Adrenal gland (tissue), 12 donors: ENCODE measurements around the gene ZNF500. TPM values are rescaled to one million over a fixed set of nuclear protein-coding genes. Genes with fewer than 3 reads are reported as not detected.

Experiments
- DNase-seq, 7 donors: peaks; one replicate each; pipeline ENCODE4 v3.0.0-alpha.2; 2019 to 2020
- H3K27ac ChIP-seq, 5 donors: fragments of 200-600 bp; sonication (generic) in 4 of 5; 1 replicate in 3 of 5; 2 replicates in 2 of 5; pipeline versions ENCODE4 v1.5.1 to v1.8.0; 2016 to 2020; ENCODE audit warnings: mild to moderate bottlenecking in 1 of 5
- H3K27me3 ChIP-seq: fragments of 200-600 bp; 2 replicates; pipeline ENCODE4 v1.8.0; 2021
- H3K36me3 ChIP-seq, 2 donors: fragments of 200-600 bp; replicated peaks in 1 of 2; 1 replicate in 1 of 2; 2 replicates in 1 of 2; pipeline versions ENCODE4 v1.5.1 to v1.8.0; 2018 to 2022
- H3K4me1 ChIP-seq, 2 donors: fragments of 200-600 bp; replicated peaks in 1 of 2; 1 replicate in 1 of 2; 2 replicates in 1 of 2; pipeline versions ENCODE4 v1.5.1 to v1.8.0; 2018 to 2021
- H3K4me3 ChIP-seq, 4 donors: fragments of 200-600 bp; sonication (generic) in 3 of 4; one replicate each; pipeline ENCODE4 v1.5.1; 2016 to 2018
- H3K9me3 ChIP-seq, 3 donors: fragments of 200-600 bp; sonication (generic) in 1 of 3; replicated peaks in 1 of 3; 1 replicate in 2 of 3; 2 replicates in 1 of 3; pipeline versions ENCODE4 v1.5.1 to v1.8.0; 2016 to 2021
- POLR2A ChIP-seq, 2 donors: fragments of 450-650 bp; IDR thresholded peaks; one replicate each; pipeline ENCODE4 v1.6.1; 2017; ENCODE audit warnings: antibody characterized with exemption in 2 of 2, mild to moderate bottlenecking in 2 of 2, moderate library complexity in 1 of 2
- WGBS, 4 donors: extraction: QIAGEN DNeasy Blood & Tissue Kit in 2 of 4; methylation state at CpG; one replicate each; pipeline versions ENCODE4 v1.1.5 to v1.1.7; 2013 to 2017; 5-methylcytosine and 5-hydroxymethylcytosine counted together
- intact Hi-C, 2 donors: fragments of 100-400 bp; cut with DNase I; formaldehyde crosslinking; loops; one replicate each; pipeline versions ENCODE4 v1.14.1 to v1.15.0; 2022 to 2023
- polyA plus RNA-seq, 3 donors: library from polyadenylated mRNA; stranded (reverse); fragments of 200-250 nt in 2 of 3; fragments of 350-450 nt in 1 of 3; fragmentation: Illumina TruSeq in 1 of 3; extraction: RNeasy Lipid Tissue Mini Kit (QIAGEN cat#74804) in 1 of 3; gene quantifications; one replicate each; pipeline ENCODE4 v1.2.3, GENCODE V29; 2013 to 2014
- total RNA-seq, 9 donors: library from RNA; depleted of rRNA in 4 of 9; stranded (reverse); fragments of >200 nt in 4 of 9; fragments of 120-200 nt in 1 of 9; fragmentation: NEBNext Ultra II Directional in 1 of 9; extraction: Animal tissue kit (Norgen Biotek cat#: 25700) in 1 of 9; gene quantifications; one replicate each; pipeline versions ENCODE4 v1.1.0 to v1.2.4, GENCODE V29; 2013 to 2023
- TF ChIP-seq, protein P1 (sequence below), 6 experiments: fragments of 450-650 bp in 4 of 6; fragments of 200-600 bp in 2 of 6; sonication (generic) in 1 of 6; IDR thresholded peaks; 1 replicate in 5 of 6; 2 replicates in 1 of 6; pipeline versions ENCODE4 v1.5.1 to v1.8.0; 2016 to 2021; ENCODE audit warnings: antibody characterized with exemption in 6 of 6, mild to moderate bottlenecking in 2 of 6, moderate library complexity in 1 of 6
- donor health status: healthy with polysubstance abuse.
- donor health status: Bipolar disorder and iron deficiency.
- donor health status: DM: yes; HTN: yes; CAD: no.
- donor health status: DM: no; HTN: no; CAD: no.
- donor health status: DM: no; HTN: no; CAD: no.
- donor health status: DM: yes; HTN: yes; CAD: no.

The ZNF500 gene
- total and polyA plus RNA-seq, 12 donors: 3.9 to 23.7 (median 11.4) TPM

DNA sequence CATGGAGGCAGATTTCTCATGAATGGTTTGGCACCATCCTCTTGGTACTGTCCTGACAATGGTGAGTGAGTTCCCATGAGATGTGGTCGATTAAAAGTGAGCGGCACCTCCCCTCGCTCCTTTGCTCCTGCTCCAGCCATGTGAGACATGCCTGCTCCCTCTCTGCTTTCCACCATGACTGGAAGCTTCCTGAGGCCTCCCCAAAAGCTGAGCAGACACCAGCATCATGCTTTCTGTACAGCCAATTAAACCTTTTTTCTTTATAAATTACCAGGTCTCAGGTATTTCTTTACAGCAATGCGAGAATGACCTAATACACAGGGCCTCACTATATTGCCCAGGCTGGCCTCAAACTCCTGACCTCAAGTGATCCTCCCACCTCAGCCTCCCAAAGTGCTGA is 12.1 kb downstream of the ZNF500 start:
- intact Hi-C loops: no loop called here
- Histone ChIP-seq H3K4me1 (no peaks in the 10 kb centered on the region), H3K4me3 (no peak overlapping the region), H3K36me3 (peaks cover 0 to 70% of the 10 kb centered on the region in 2 donors), H3K9me3 (no peaks in the 10 kb centered on the region), H3K27me3 (no peaks in the 10 kb centered on the region), H3K27ac (no peak overlapping the region)
- DNase-seq: no peak
- WGBS, 4 donors: 91 to 99% (median 97%) methylated on average over 4 of the region's 4 CpGs
- TF ChIP-seq POLR2A (IDR thresholded peaks at IDR 0.05): no peak
- TF ChIP-seq, protein P1, sequence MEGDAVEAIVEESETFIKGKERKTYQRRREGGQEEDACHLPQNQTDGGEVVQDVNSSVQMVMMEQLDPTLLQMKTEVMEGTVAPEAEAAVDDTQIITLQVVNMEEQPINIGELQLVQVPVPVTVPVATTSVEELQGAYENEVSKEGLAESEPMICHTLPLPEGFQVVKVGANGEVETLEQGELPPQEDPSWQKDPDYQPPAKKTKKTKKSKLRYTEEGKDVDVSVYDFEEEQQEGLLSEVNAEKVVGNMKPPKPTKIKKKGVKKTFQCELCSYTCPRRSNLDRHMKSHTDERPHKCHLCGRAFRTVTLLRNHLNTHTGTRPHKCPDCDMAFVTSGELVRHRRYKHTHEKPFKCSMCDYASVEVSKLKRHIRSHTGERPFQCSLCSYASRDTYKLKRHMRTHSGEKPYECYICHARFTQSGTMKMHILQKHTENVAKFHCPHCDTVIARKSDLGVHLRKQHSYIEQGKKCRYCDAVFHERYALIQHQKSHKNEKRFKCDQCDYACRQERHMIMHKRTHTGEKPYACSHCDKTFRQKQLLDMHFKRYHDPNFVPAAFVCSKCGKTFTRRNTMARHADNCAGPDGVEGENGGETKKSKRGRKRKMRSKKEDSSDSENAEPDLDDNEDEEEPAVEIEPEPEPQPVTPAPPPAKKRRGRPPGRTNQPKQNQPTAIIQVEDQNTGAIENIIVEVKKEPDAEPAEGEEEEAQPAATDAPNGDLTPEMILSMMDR (IDR thresholded peaks at IDR 0.05): no peak

DNA sequence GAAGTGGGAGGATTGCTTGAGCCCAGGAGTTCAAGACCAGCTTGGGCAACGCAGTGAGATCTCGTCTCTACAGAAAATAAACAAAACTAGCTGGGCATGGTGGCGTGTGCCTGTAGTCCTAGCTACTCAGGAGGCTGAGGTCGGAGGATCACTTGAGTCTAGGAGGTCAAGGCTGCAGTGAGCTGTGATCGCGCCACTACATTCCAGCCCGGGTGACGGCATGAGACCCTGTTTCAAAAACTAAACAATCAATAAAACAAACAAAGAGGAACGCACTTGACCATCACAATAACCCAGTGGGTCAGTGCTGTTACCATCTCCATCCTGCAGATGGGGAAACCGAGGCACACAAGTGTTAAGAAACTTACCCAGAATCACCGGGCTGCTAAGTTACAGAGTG is 13.7 kb downstream of the ZNF500 start:
- intact Hi-C loops: no loop called here
- Histone ChIP-seq H3K9me3 (no peaks in the 10 kb centered on the region), H3K4me1 (no peaks in the 10 kb centered on the region), H3K4me3 (no peak overlapping the region), H3K27ac (no peak overlapping the region), H3K27me3 (no peaks in the 10 kb centered on the region), H3K36me3 (peaks cover 0 to 58% of the 10 kb centered on the region in 2 donors)
- no peak for TF ChIP-seq POLR2A (IDR thresholded peaks at IDR 0.05)
- TF ChIP-seq, protein P1 (IDR thresholded peaks at IDR 0.05): no peak
- WGBS, 4 donors: 85 to 91% (median 90%) methylated on average over 11 of the region's 11 CpGs
- no peak for DNase-seq

DNA sequence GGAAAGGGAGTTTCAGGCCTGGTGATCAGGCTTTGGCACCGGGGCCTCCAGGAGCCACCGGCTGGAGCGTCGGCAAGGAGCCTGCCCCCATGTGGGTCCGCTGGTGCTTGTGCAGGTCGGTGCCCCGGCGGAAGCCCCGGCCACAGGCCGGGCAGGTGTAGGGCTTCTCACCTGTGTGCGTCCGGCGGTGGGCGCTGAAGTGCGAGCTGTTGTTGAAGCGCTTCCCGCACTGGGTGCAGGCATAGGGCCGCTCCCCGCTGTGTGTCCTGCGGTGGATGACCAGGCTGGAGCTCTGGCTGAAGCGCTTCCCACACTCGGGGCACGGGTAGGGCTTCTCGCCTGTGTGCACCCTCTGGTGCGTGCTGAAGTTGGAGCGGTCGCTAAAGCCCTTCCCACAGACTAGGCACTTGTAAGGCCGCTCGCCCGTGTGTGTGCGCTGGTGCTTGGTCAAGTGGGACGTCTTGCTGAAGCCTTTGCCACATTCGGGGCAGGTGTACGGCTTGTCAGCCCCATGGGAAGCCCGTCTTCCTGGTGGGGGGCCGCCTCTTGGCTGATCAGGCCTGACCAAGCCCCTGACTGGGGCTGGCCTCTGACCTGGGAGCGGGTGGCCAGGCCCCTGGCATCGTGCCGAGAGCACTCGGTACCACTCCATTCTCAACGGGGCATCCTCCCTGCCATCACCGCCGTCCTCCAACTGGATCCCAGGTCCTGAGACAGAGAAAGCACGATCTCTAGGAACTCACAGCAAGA is 14.4 kb downstream of the ZNF500 start:
- no peaks in the 10 kb centered on the region for H3K9me3 ChIP-seq
- WGBS, 4 donors: 90 to 96% (median 95%) methylated on average over 15 to 44 of the region's 44 CpGs
- H3K4me3 ChIP-seq: no peak overlapping the region
- H3K4me1 ChIP-seq: no peaks in the 10 kb centered on the region
- no peak overlapping the region for H3K27ac ChIP-seq
- H3K27me3 ChIP-seq: no peaks in the 10 kb centered on the region
- TF ChIP-seq, protein P1 (IDR thresholded peaks at IDR 0.05): no peak
- TF ChIP-seq POLR2A (IDR thresholded peaks at IDR 0.05): no peak
- no peak for DNase-seq
- peaks cover 0 to 52% of the 10 kb centered on the region in 2 donors for H3K36me3 ChIP-seq
- intact Hi-C loops: no loop called here

DNA sequence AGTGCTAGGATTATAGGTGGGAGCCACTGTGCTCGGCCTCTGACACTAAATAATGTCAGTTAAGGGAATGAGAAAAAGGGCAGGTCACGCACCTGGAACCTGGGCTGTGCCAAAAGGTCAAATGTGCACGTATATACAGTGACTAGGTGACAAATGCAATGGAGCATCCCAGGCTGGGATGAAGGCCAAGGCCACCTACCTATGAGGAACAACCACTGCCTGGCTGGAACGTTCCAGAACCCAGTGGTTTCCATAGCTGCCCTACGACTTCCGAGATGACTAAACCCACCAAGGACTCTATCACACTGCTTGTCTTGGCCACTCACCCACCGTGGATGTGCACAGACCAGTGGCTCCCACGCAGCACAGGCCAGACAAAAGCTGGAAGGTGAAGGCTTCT is 16.1 kb downstream of the ZNF500 start:
- intact Hi-C loops: no loop called here
- Histone ChIP-seq H3K4me3 (no peak overlapping the region), H3K4me1 (no peaks in the 10 kb centered on the region), H3K36me3 (peaks cover 0 to 52% of the 10 kb centered on the region in 2 donors), H3K27me3 (no peaks in the 10 kb centered on the region), H3K27ac (peak overlapping the region in 1 of 5 donors; percentile 10), H3K9me3 (no peaks in the 10 kb centered on the region)
- peak in 6 of 7 donors; percentile 30 to 69 (median 50) for DNase-seq
- no peak for TF ChIP-seq POLR2A (IDR thresholded peaks at IDR 0.05)
- TF ChIP-seq, protein P1 (IDR thresholded peaks at IDR 0.05): no peak
- 53 to 72% (median 59%) methylated on average over 4 to 8 of the region's 8 CpGs for WGBS, 4 donors
